ENCODE results near the gene SPAG16.
A peak's percentile ranks its signal among the peaks of the same experiment; 100 is the strongest.
"Not testable (repeated sequence)": the region's sequence is repeated elsewhere in the genome, so short reads cannot be mapped to it uniquely, and the experiment has no call there.

Gene SPAG16

GRCh38 chr2:213315168-213315876, 31.1 kb downstream of the SPAG16 start:
- DNase-seq (ENCODE audit: insufficient read length) (no peak), FAIRE-seq (no peak)
- TF ChIP-seq POLR2A (IDR thresholded peaks at IDR 0.05; ENCODE audit: low read depth, low read length): no peak
- TF ChIP-seq POLR2AphosphoS5 (IDR thresholded peaks at IDR 0.05; ENCODE audit: low read depth, low read length): no peak
- no peak for TF ChIP-seq TAF1 (IDR thresholded peaks at IDR 0.05; ENCODE audit: borderline replicate concordance, low read depth, low read length)

GRCh38 chr2:213316001-213316735, 31.9 kb downstream of the SPAG16 start:
- no peak for FAIRE-seq
- no peak for DNase-seq (ENCODE audit: insufficient read length)
- TF ChIP-seq POLR2AphosphoS5 (IDR thresholded peaks at IDR 0.05; ENCODE audit: low read depth, low read length) (no peak), POLR2A (IDR thresholded peaks at IDR 0.05; ENCODE audit: low read depth, low read length) (no peak), TAF1 (IDR thresholded peaks at IDR 0.05; ENCODE audit: borderline replicate concordance, low read depth, low read length) (no peak)

GRCh38 chr2:213317929-213318328, 33.7 kb downstream of the SPAG16 start:
- DNase-seq (ENCODE audit: insufficient read length): no peak
- FAIRE-seq: no peak
- TF ChIP-seq TAF1 (IDR thresholded peaks at IDR 0.05; ENCODE audit: borderline replicate concordance, low read depth, low read length) (no peak), POLR2A (IDR thresholded peaks at IDR 0.05; ENCODE audit: low read depth, low read length) (no peak), POLR2AphosphoS5 (IDR thresholded peaks at IDR 0.05; ENCODE audit: low read depth, low read length) (no peak)

- DNase-seq (ENCODE audit: insufficient read length) (no peak), FAIRE-seq (peak; percentile 36)
- TF ChIP-seq TAF1 (IDR thresholded peaks at IDR 0.05; ENCODE audit: borderline replicate concordance, low read depth, low read length) (no peak), POLR2A (IDR thresholded peaks at IDR 0.05; ENCODE audit: low read depth, low read length) (no peak), POLR2AphosphoS5 (IDR thresholded peaks at IDR 0.05; ENCODE audit: low read depth, low read length) (no peak)
Measured at GRCh38 chr2:213320604-213321003, 36.3 kb downstream of the SPAG16 start.

- TF ChIP-seq POLR2AphosphoS5 (IDR thresholded peaks at IDR 0.05; ENCODE audit: low read depth, low read length) (no peak), POLR2A (IDR thresholded peaks at IDR 0.05; ENCODE audit: low read depth, low read length) (no peak), TAF1 (IDR thresholded peaks at IDR 0.05; ENCODE audit: borderline replicate concordance, low read depth, low read length) (no peak)
Measured at GRCh38 chr2:213336253-213336770, 52.0 kb downstream of the SPAG16 start.

GRCh38 chr2:213353419-213353818, 69.2 kb downstream of the SPAG16 start:
- no peak for FAIRE-seq

More at GRCh38 chr2:213336253-213336770, 52.0 kb downstream of the SPAG16 start:
- DNase-seq (ENCODE audit: insufficient read length) (no peak), FAIRE-seq (no peak)

GRCh38 chr2:213376644-213377043, 92.4 kb downstream of the SPAG16 start:
- FAIRE-seq (no peak), DNase-seq (ENCODE audit: insufficient read length) (no peak)
- TF ChIP-seq POLR2AphosphoS5 (IDR thresholded peaks at IDR 0.05; ENCODE audit: low read depth, low read length) (no peak), POLR2A (IDR thresholded peaks at IDR 0.05; ENCODE audit: low read depth, low read length) (no peak), TAF1 (IDR thresholded peaks at IDR 0.05; ENCODE audit: borderline replicate concordance, low read depth, low read length) (no peak)

More at GRCh38 chr2:213353419-213353818, 69.2 kb downstream of the SPAG16 start:
- DNase-seq (ENCODE audit: insufficient read length): no peak
- no peak for TF ChIP-seq POLR2AphosphoS5 (IDR thresholded peaks at IDR 0.05; ENCODE audit: low read depth, low read length)

GRCh38 chr2:213407027-213407426, 122.8 kb downstream of the SPAG16 start:
- not testable (repeated sequence) for FAIRE-seq; DNase-seq (ENCODE audit: insufficient read length)

- FAIRE-seq; DNase-seq (ENCODE audit: insufficient read length): not testable (repeated sequence)
Measured at GRCh38 chr2:213408426-213409070, 124.3 kb downstream of the SPAG16 start.

GRCh38 chr2:213410687-213411086, 126.4 kb downstream of the SPAG16 start:
- FAIRE-seq; DNase-seq (ENCODE audit: insufficient read length): not testable (repeated sequence)

GRCh38 chr2:213411582-213412289, 127.5 kb downstream of the SPAG16 start:
- no peak for DNase-seq (ENCODE audit: insufficient read length)
- no peak for FAIRE-seq
- TF ChIP-seq POLR2A (IDR thresholded peaks at IDR 0.05; ENCODE audit: low read depth, low read length) (no peak), TAF1 (IDR thresholded peaks at IDR 0.05; ENCODE audit: borderline replicate concordance, low read depth, low read length) (no peak), POLR2AphosphoS5 (IDR thresholded peaks at IDR 0.05; ENCODE audit: low read depth, low read length) (no peak)

GRCh38 chr2:213415093-213415492, 130.8 kb downstream of the SPAG16 start:
- DNase-seq (ENCODE audit: insufficient read length): no peak
- TF ChIP-seq TAF1 (IDR thresholded peaks at IDR 0.05; ENCODE audit: borderline replicate concordance, low read depth, low read length): no peak
- no peak for FAIRE-seq
